ENCODE results near the gene GSK3A. TPM values are rescaled to one million over a fixed set of nuclear protein-coding genes. Genes with fewer than 3 reads are reported as not detected.

Gene GSK3A
- total and polyA plus RNA-seq, 9 of the 15 experiments (the other 6 are each of a cell fraction or from before 2014, with no cell fraction given): 0.62 to 90.7 (median 33.3) TPM

DNA sequence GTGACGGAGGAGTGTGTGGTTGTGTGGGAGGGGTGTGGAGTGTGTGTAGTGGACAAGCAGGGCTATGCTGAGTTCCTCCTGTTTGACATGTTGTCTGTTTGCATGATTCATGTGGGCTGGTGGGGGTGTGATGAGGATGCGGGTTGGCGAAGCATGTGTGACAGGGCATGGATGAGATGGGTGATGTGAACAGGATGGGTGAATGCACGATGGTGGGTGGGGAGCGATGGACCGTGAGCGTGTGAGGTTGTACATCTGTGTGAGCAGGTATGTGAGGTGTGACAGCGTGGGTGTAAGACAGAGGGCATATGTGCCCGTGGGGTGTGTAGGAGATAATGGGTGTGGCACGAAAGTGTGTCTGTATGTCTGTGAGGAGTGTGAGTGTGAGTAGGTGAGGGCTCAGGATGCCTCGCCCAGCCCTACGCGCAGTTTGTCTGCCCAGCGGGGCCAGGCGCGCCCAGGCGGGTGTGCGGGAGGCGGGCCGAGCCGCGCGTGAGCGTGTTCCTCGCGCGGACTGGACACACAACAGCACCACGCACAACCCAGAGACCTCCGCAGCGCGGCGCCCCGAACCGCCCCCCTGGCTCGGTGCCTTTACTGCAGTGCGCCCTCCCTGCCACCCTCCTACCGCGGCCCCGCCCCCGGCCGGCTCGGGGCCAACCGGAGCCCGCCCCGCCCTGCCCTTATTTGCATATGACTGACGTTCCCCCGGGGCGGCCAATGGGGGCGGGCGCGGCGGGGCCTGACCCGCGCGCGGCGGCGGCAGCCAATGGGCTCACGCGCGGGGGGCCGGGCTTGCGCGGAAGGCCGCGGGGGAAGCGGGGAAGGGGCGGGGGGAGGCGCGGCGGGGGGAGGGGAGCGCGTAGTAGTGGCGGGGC, 41.0 kb upstream of the GSK3A start (continued):
- TF ChIP-seq, protein P1, sequence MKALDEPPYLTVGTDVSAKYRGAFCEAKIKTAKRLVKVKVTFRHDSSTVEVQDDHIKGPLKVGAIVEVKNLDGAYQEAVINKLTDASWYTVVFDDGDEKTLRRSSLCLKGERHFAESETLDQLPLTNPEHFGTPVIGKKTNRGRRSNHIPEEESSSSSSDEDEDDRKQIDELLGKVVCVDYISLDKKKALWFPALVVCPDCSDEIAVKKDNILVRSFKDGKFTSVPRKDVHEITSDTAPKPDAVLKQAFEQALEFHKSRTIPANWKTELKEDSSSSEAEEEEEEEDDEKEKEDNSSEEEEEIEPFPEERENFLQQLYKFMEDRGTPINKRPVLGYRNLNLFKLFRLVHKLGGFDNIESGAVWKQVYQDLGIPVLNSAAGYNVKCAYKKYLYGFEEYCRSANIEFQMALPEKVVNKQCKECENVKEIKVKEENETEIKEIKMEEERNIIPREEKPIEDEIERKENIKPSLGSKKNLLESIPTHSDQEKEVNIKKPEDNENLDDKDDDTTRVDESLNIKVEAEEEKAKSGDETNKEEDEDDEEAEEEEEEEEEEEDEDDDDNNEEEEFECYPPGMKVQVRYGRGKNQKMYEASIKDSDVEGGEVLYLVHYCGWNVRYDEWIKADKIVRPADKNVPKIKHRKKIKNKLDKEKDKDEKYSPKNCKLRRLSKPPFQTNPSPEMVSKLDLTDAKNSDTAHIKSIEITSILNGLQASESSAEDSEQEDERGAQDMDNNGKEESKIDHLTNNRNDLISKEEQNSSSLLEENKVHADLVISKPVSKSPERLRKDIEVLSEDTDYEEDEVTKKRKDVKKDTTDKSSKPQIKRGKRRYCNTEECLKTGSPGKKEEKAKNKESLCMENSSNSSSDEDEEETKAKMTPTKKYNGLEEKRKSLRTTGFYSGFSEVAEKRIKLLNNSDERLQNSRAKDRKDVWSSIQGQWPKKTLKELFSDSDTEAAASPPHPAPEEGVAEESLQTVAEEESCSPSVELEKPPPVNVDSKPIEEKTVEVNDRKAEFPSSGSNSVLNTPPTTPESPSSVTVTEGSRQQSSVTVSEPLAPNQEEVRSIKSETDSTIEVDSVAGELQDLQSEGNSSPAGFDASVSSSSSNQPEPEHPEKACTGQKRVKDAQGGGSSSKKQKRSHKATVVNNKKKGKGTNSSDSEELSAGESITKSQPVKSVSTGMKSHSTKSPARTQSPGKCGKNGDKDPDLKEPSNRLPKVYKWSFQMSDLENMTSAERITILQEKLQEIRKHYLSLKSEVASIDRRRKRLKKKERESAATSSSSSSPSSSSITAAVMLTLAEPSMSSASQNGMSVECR (CRISPR knock-in tag; IDR thresholded peaks at IDR 0.05): peak; percentile 21; the same call in 1 of the 2 replicates
- TF ChIP-seq MAZ (CRISPR knock-in tag; conservative IDR thresholded peaks at IDR 0.05 in 1 of 2, IDR thresholded peaks at IDR 0.05 in 1 of 2) (peak; percentile 28 to 52), HSF4 (CRISPR knock-in tag; IDR thresholded peaks at IDR 0.05; ENCODE audit: borderline replicate concordance) (no peak), HMGN3 (IDR thresholded peaks at IDR 0.05; ENCODE audit: borderline replicate concordance, extremely low read depth, insufficient read length, low read depth, low read length) (peak; percentile 55), MED1 (CRISPR knock-in tag; IDR thresholded peaks at IDR 0.05; ENCODE audit: borderline replicate concordance) (no peak), NR2C2 (CRISPR knock-in tag; IDR thresholded peaks at IDR 0.05) (no peak), NR2C2 (tag; IDR thresholded peaks at IDR 0.05) (peak; percentile 81), ZNF407 (IDR thresholded peaks at IDR 0.05; ENCODE audit: low read depth) (peak; percentile 43; the same call in 1 of the 2 replicates), MEIS2 (IDR thresholded peaks at IDR 0.05; ENCODE audit: partially characterized antibody) (peak; percentile 88), LARP7 (IDR thresholded peaks at IDR 0.05) (peak; percentile 62; the same call in 1 of the 2 replicates)
